Ovary (tissue), 3 donors: Measurements from ENCODE around the gene SLC30A2.

ENCODE experiments used
- EP300 ChIP-seq: sonication (generic); formaldehyde crosslinking; IDR thresholded peaks from one replicate; pipeline ENCODE4 v1.6.1; 2017; ENCODE audit warnings: antibody characterized with exemption
- POLR2A ChIP-seq: fragments of 450-650 bp; IDR thresholded peaks from one replicate; pipeline ENCODE4 v1.6.1; 2017; ENCODE audit warnings: antibody characterized with exemption, mild to moderate bottlenecking, moderate library complexity
- TF ChIP-seq, protein P1 (sequence below), 3 donors: fragments of 450-650 bp in 2 of 3; fragments of 200-600 bp in 1 of 3; IDR thresholded peaks; one replicate each; pipeline versions ENCODE4 v1.5.1 to v1.8.0; 2016 to 2022; ENCODE audit warnings: antibody characterized with exemption in 3 of 3, mild to moderate bottlenecking in 1 of 3
- donor health status: DM: no; HTN: no; CAD: no.

GRCh38 chr1:25999041-25999800, 46.7 kb downstream of the SLC30A2 start:
- TF ChIP-seq, protein P1, sequence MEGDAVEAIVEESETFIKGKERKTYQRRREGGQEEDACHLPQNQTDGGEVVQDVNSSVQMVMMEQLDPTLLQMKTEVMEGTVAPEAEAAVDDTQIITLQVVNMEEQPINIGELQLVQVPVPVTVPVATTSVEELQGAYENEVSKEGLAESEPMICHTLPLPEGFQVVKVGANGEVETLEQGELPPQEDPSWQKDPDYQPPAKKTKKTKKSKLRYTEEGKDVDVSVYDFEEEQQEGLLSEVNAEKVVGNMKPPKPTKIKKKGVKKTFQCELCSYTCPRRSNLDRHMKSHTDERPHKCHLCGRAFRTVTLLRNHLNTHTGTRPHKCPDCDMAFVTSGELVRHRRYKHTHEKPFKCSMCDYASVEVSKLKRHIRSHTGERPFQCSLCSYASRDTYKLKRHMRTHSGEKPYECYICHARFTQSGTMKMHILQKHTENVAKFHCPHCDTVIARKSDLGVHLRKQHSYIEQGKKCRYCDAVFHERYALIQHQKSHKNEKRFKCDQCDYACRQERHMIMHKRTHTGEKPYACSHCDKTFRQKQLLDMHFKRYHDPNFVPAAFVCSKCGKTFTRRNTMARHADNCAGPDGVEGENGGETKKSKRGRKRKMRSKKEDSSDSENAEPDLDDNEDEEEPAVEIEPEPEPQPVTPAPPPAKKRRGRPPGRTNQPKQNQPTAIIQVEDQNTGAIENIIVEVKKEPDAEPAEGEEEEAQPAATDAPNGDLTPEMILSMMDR (IDR thresholded peaks at IDR 0.05), result no peak
- TF ChIP-seq POLR2A (no peak), EP300 (no peak)
